ENCODE results near the gene GALR1.

The GALR1 gene

DNA sequence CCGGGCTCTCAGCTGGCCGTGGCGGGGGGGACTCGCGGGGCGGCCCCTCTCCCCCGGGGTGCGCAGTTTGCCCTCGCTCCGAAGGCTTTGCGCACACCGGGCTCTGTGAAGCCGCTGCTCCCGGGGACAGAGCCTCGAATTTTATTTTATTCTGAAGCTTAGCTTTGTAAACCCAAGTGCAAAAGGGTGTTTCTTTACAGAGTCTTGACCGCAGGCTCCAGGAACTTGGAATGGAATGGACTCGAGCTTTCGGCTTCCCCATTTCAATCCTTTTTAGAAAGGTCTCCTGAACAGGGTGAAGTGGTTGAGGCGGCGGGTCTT is 2.0 kb downstream of the GALR1 start:
- Mint-ChIP-seq H3K4me3 (peak overlapping the region in 1 of 3 experiments; percentile 69), H3K36me3 (ENCODE audit: low read depth) (no peaks in the 10 kb centered on the region), H3K4me1 (peaks cover 14% of the 10 kb centered on the region), H3K27me3 (ENCODE audit: low read depth) (peaks cover 99% of the 10 kb centered on the region), H3K27ac (no peak overlapping the region), H3K9me3 (peaks cover 28% of the 10 kb centered on the region)
- TF ChIP-seq, protein P1, sequence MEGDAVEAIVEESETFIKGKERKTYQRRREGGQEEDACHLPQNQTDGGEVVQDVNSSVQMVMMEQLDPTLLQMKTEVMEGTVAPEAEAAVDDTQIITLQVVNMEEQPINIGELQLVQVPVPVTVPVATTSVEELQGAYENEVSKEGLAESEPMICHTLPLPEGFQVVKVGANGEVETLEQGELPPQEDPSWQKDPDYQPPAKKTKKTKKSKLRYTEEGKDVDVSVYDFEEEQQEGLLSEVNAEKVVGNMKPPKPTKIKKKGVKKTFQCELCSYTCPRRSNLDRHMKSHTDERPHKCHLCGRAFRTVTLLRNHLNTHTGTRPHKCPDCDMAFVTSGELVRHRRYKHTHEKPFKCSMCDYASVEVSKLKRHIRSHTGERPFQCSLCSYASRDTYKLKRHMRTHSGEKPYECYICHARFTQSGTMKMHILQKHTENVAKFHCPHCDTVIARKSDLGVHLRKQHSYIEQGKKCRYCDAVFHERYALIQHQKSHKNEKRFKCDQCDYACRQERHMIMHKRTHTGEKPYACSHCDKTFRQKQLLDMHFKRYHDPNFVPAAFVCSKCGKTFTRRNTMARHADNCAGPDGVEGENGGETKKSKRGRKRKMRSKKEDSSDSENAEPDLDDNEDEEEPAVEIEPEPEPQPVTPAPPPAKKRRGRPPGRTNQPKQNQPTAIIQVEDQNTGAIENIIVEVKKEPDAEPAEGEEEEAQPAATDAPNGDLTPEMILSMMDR (IDR thresholded peaks at IDR 0.05; ENCODE audit: unreplicated experiment in 3 of 3) = no peak

DNA sequence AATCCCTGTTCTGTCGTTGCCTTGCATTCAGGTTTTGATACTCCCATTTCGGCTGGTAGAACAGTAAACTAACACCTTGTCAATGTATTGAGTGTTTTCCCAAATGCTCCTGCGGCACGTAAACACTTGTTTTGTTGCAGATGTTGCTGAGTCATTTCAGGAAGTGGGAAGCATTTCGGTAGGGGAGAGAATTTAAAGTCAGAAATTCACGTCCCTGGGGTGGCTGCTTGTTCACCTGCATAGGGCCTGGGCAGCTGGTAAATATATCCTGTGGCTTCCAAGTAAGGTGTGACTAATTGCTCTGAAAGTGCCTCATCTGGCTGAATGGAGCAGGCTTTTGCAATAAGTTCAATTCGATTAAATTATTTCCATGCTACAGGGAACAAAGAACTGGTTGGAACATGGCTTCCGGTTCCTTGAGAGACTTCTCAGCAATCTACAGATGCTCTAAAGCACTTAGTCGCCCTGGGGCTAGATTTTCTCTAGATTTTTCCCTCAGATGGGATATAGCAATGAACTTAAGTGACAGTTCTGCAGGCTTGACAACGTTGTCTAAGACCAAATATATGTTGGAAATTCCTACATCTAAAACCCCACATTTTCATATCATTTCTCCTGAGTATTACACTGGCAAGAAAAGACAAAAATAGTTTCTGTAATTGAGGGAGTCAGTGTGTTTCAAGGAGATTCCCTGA is 5.2 kb downstream of the GALR1 start:
- Mint-ChIP-seq H3K27me3 (ENCODE audit: low read depth) (peaks cover 82% of the 10 kb centered on the region), H3K4me3 (no peak overlapping the region), H3K4me1 (peaks cover 4% of the 10 kb centered on the region), H3K27ac (no peak overlapping the region), H3K36me3 (ENCODE audit: low read depth) (peaks cover 4% of the 10 kb centered on the region), H3K9me3 (peaks cover 20% of the 10 kb centered on the region)
- TF ChIP-seq, protein P1 (IDR thresholded peaks at IDR 0.05; ENCODE audit: unreplicated experiment in 3 of 3) = no peak

DNA sequence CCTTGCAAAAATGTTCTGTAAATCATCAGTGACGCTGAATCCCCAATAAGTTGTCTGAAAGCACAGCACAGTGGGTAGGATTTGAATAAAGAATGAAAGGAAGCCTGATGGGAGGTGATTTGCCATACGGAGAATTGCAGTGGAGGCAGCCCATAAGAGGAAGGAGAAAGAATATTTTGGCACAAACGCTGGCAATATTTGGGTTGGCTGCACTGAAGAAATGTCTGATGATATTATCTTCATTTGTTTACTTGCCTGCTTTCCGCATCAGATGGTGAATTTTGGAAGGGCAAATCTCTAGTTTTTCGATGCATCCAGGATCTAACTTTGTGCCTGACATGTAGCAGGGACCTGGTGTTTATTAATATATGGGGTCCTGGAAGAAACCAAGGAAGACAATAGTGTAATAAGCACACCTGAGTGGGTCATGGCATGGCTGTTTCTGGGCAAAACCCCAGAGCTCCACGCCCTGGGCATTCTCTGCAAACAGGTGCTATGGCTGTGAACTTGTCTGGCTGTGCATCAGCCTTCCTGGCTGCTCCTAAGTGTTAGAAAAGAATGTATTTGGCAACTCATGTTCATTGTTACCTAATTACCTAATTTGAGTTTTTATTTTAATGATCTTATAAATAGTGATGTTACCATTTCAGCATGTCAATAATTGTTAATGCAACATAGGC is 5.9 kb downstream of the GALR1 start:
- H3K36me3 Mint-ChIP-seq (ENCODE audit: low read depth) = peaks cover 4% of the 10 kb centered on the region
- no peak overlapping the region for H3K27ac Mint-ChIP-seq
- peaks cover 20% of the 10 kb centered on the region for H3K9me3 Mint-ChIP-seq
- TF ChIP-seq, protein P1 (IDR thresholded peaks at IDR 0.05; ENCODE audit: unreplicated experiment in 3 of 3) = no peak
- no peak overlapping the region for H3K4me3 Mint-ChIP-seq
- peaks cover 4% of the 10 kb centered on the region for H3K4me1 Mint-ChIP-seq
- H3K27me3 Mint-ChIP-seq (ENCODE audit: low read depth) = peaks cover 76% of the 10 kb centered on the region

DNA sequence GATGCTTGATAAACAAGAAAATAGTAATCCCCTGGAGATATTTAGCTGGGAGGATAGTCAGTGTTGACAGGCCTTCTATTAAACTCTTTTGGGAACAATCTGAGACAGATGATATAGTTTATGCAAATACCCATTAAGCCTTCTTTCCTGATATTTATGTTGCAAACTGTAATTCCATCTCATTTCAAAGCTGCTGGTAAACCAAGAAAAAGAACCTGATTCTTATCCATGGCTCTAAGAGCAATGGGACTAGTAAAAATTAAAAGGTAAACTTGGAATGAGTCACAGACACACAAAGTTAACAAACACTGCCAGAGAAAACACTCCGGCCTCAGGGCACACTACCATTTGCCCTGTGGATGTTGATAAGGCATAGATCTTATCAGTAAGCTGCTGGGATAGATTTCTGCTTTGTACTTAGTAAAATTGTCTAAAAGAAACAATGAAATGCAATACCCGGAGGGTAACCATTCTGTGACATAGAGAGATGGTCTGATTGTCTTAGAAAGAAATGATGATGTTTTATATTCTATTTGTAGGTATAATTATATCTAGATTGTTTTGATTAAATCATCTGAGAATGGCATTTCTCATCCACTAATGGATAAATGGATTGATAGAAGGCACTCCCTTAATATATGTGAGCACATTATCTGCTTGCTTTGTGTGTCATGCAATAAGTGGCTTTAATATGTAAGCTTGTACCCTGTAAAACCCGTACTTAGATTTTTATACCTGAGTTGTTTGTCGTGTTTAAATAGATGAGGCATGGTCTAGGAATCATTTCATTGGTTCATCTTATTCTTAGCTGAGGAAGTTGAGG is 13.2 kb downstream of the GALR1 start:
- H3K4me1 Mint-ChIP-seq = no peaks in the 10 kb centered on the region
- H3K36me3 Mint-ChIP-seq (ENCODE audit: low read depth) = peaks cover 4% of the 10 kb centered on the region
- peaks cover 12% of the 10 kb centered on the region for H3K27me3 Mint-ChIP-seq (ENCODE audit: low read depth)
- TF ChIP-seq, protein P1 (IDR thresholded peaks at IDR 0.05; ENCODE audit: unreplicated experiment in 3 of 3) = no peak
- peaks cover 6% of the 10 kb centered on the region for H3K9me3 Mint-ChIP-seq
- H3K27ac Mint-ChIP-seq = no peak overlapping the region
- no peak overlapping the region for H3K4me3 Mint-ChIP-seq

DNA sequence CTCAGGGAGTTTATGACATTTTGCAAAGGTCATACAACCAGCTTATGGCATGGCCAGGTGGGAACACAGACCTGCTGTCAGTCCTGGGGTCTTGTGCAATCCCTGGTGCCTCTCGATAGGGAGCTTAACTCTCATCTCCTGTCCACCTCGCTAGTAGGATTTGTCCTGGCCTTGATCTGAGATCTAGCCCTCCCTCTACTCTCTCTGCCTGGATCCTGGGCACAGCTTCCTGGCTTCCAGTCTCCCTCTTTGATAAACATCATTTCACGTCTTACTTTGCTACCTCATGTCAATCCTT is 13.8 kb downstream of the GALR1 start:
- H3K9me3 Mint-ChIP-seq = peaks cover 3% of the 10 kb centered on the region
- peaks cover 2% of the 10 kb centered on the region for H3K36me3 Mint-ChIP-seq (ENCODE audit: low read depth)
- TF ChIP-seq, protein P1 (IDR thresholded peaks at IDR 0.05; ENCODE audit: unreplicated experiment in 3 of 3) = no peak
- H3K27me3 Mint-ChIP-seq (ENCODE audit: low read depth) = peaks cover 10% of the 10 kb centered on the region
- no peak overlapping the region for H3K4me3 Mint-ChIP-seq
- no peak overlapping the region for H3K27ac Mint-ChIP-seq
- H3K4me1 Mint-ChIP-seq = no peaks in the 10 kb centered on the region

Measured in nephron (organoid).